Endothelial cell of umbilical vein (primary cell): ENCODE results near the gene ZSCAN32. TPM values are rescaled to one million over a fixed set of nuclear protein-coding genes. Genes with fewer than 3 reads are reported as not detected.

Experiments
- Bru-seq: library from RNA; stranded (reverse); fragments of 400-500 nt; gene quantifications from one replicate; lab custom pipeline; 2021; lab: Mats Ljungman, UMichigan
- BruChase-seq, 2 experiments: library from RNA; stranded (reverse); fragments of 400-500 nt; gene quantifications; one replicate each; lab custom pipeline; 2021; lab: Mats Ljungman, UMichigan
- BruUV-seq: library from RNA; stranded (reverse); fragments of 400-500 nt; replicated peaks from 2 replicates; lab custom pipeline; 2021; lab: Mats Ljungman, UMichigan
- CTCF ChIA-PET: fragments of 300-600, 350-600 bp; sonication (Branson Sonifier 250); formaldehyde crosslinking; loops from one replicate; lab custom pipeline; 2021; ENCODE audit warnings: antibody characterized with exemption, inconsistent platforms; lab: Charles Lee
- POLR2A ChIA-PET: fragments of 300-600, 350-600 bp; sonication (Branson Sonifier 250); formaldehyde crosslinking; loops from one replicate; lab custom pipeline; 2021; ENCODE audit warnings: antibody characterized with exemption, inconsistent platforms; lab: Charles Lee
- DNase-seq: peaks from one replicate; pipeline ENCODE4 v3.0.0-alpha.2; 2011; ENCODE audit warnings: low read depth, low spot score
- FAIRE-seq: peaks from 2 replicates; lab custom pipeline; 2011; peaks lifted over from hg19 to GRCh38; lab: Jason Lieb, UNC
- H2AFZ ChIP-seq: 2 replicates; pipeline ENCODE4 v1.6.0; 2012; ENCODE audit warnings: low read depth, low read length, control low read depth, inconsistent platforms
- H3K27ac ChIP-seq: 2 replicates; pipeline ENCODE4 v1.5.1; 2011; ENCODE audit warnings: low read depth, mild to moderate bottlenecking, control low read depth, low read length, moderate library complexity; ENCODE audit not compliant: insufficient read depth
- H3K27me3 ChIP-seq, 2 experiments: 2 replicates each; pipeline versions ENCODE4 v1.6.0 to v1.6.1; 2011; ENCODE audit warnings: low read length in 2 of 2, mixed read lengths in 1 of 2; ENCODE audit not compliant: control insufficient read depth in 2 of 2, insufficient read depth in 2 of 2
- H3K36me3 ChIP-seq, 2 experiments: 2 replicates in 1 of 2; 3 replicates in 1 of 2; pipeline ENCODE4 v1.5.1; 2011; ENCODE audit warnings: low read length in 2 of 2, mild to moderate bottlenecking in 1 of 2, moderate library complexity in 1 of 2; ENCODE audit not compliant: control insufficient read depth in 2 of 2, insufficient read depth in 2 of 2; ENCODE audit errors: extremely low read depth in 1 of 2
- H3K4me1 ChIP-seq: 3 replicates; pipeline ENCODE4 v1.5.1; 2011; ENCODE audit warnings: mild to moderate bottlenecking, low read length; ENCODE audit not compliant: control insufficient read depth, insufficient read depth; ENCODE audit errors: extremely low read depth
- H3K4me2 ChIP-seq: 2 replicates; pipeline ENCODE4 v1.6.1; 2011; ENCODE audit warnings: low read length, control low read depth, mixed read lengths; ENCODE audit not compliant: insufficient read depth
- H3K4me3 ChIP-seq, 3 experiments: fragments of 200-600 bp in 1 of 3; sonication (generic), shearing (Covaris generic) in 1 of 3; replicated peaks in 1 of 3; 2 replicates each; pipeline ENCODE4 v1.5.1; 2011 to 2016; ENCODE audit warnings: control low read depth in 3 of 3, low read length in 3 of 3, mild to moderate bottlenecking in 2 of 3, inconsistent platforms in 1 of 3, low read depth in 1 of 3, moderate library complexity in 1 of 3; ENCODE audit not compliant: insufficient read depth in 1 of 3
- H3K79me2 ChIP-seq: 2 replicates; pipeline ENCODE4 v1.6.0; 2012; ENCODE audit warnings: low read length, inconsistent platforms; ENCODE audit not compliant: control insufficient read depth, insufficient read depth
- H3K9ac ChIP-seq: replicated peaks from 2 replicates; pipeline ENCODE3; 2011; ENCODE audit warnings: low read length, control low read depth; ENCODE audit not compliant: insufficient read depth; ENCODE audit errors: extremely low read depth
- H3K9me1 ChIP-seq: replicated peaks from 3 replicates; pipeline ENCODE4 v1.6.0; 2011; ENCODE audit warnings: mild to moderate bottlenecking, low read length; ENCODE audit not compliant: control insufficient read depth, insufficient read depth; ENCODE audit errors: extremely low read depth
- H3K9me3 ChIP-seq: replicated peaks from 2 replicates; pipeline ENCODE4 v1.5.1; 2012; ENCODE audit warnings: low read length, inconsistent platforms; ENCODE audit not compliant: control insufficient read depth, insufficient read depth
- H4K20me1 ChIP-seq: replicated peaks from 2 replicates; pipeline ENCODE3; 2011; ENCODE audit warnings: mild to moderate bottlenecking, low read length; ENCODE audit not compliant: control insufficient read depth, insufficient read depth; ENCODE audit errors: extremely low read depth
- CTCF ChIP-seq, 2 donors: IDR thresholded peaks; 1 replicate in 1 of 2; 2 replicates in 1 of 2; pipeline ENCODE4 v1.5.1; 2011; ENCODE audit warnings: low read length in 2 of 2, mild to moderate bottlenecking in 2 of 2, moderate library complexity in 2 of 2, control low read depth in 1 of 2, inconsistent platforms in 1 of 2, low read depth in 1 of 2; ENCODE audit not compliant: insufficient read depth in 1 of 2; ENCODE audit errors: extremely low read depth in 1 of 2
- EZH2 ChIP-seq: IDR thresholded peaks from 2 replicates; pipeline ENCODE4 v1.6.1; 2012; ENCODE audit warnings: borderline replicate concordance, low read depth, mild to moderate bottlenecking, moderate library complexity, low read length, inconsistent platforms; ENCODE audit not compliant: severe bottlenecking
- FOS ChIP-seq: IDR thresholded peaks from 2 replicates; pipeline ENCODE4 v1.6.1; 2011; ENCODE audit warnings: mild to moderate bottlenecking, low read length, moderate library complexity, borderline replicate concordance; ENCODE audit not compliant: insufficient read depth
- MAX ChIP-seq: IDR thresholded peaks from 2 replicates; pipeline ENCODE4 v1.6.1; 2011; ENCODE audit not compliant: insufficient read depth, insufficient read length
- MYC ChIP-seq: IDR thresholded peaks from one replicate; pipeline ENCODE4 v1.6.1; 2011; ENCODE audit warnings: mild to moderate bottlenecking, low read depth, low read length
- POLR2A ChIP-seq: IDR thresholded peaks from 2 replicates; pipeline ENCODE4 v1.6.1; 2012; ENCODE audit warnings: low read depth, mild to moderate bottlenecking, control low read depth, low read length
- POLR2AphosphoS5 ChIP-seq: IDR thresholded peaks from 2 replicates; pipeline ENCODE4 v1.6.1; 2012; ENCODE audit warnings: low read depth, mild to moderate bottlenecking, control low read depth, low read length, moderate library complexity; ENCODE audit not compliant: insufficient read depth
- dilution Hi-C: fragments of 300-500 bp; cut with MboI; formaldehyde crosslinking; loops from one replicate; pipeline ENCODE4 v1.15.0; 2019; ENCODE audit warnings: low sequenced_read_pairs; ENCODE audit not compliant: extremely low pct_ligation_motif_present
- intact Hi-C: fragments of 100-400 bp; cut with micrococcal nuclease; formaldehyde crosslinking; loops from one replicate; pipeline ENCODE4 v1.10.0; 2022
- long read RNA-seq: library from polyadenylated mRNA; stranded (forward); transcript quantifications from one replicate; pipeline ENCODE4 v2.0.0, GENCODE V29; 2021
- polyA minus RNA-seq, 3 experiments: library from RNA; depleted of rRNA, polyadenylated mRNA; stranded (reverse); fragments of >200 nt; gene quantifications; 1 replicate in 1 of 3; 2 replicates in 2 of 3; pipeline ENCODE4 v1.2.3, GENCODE V29; 2011
- polyA plus RNA-seq, 4 experiments: library from polyadenylated mRNA; depleted of rRNA in 3 of 4; stranded (reverse) in 3 of 4; unstranded in 1 of 4; fragments of >200 nt; gene quantifications; 2 replicates each; pipeline versions ENCODE4 v1.2.1 to v1.2.3, GENCODE V29; 2011 to 2012; ENCODE audit warnings: missing spikeins in 1 of 4
- total RNA-seq: library from RNA; stranded (reverse); gene quantifications from 2 replicates; pipeline ENCODE4 v1.2.3, GENCODE V29; 2021

ZSCAN32 gene
- total RNA-seq (10.9 and 13.1 TPM in 2 replicates), polyA plus RNA-seq (8.0 and 9.2 TPM in 2 replicates), polyA minus RNA-seq (10.5 and 10.9 TPM in 2 replicates), Bru-seq, nascent RNA (percentile 56 among the genes with signal in this experiment), BruChase-seq, experiment 1, labeled RNA remaining after a 6-hour chase (percentile 60 among the genes with signal in this experiment), BruChase-seq, experiment 2, labeled RNA remaining after a 2-hour chase (percentile 61 among the genes with signal in this experiment)
- polyA plus RNA-seq (2011; cell fraction: cytosol; rRNA removed): 10.5 and 11.5 TPM in 2 replicates
- polyA plus RNA-seq (2011; cell fraction: nucleus; rRNA removed): 13.5 and 15.7 TPM in 2 replicates
- 7.7 and 10.3 TPM in 2 replicates for polyA plus RNA-seq (2012)
- polyA minus RNA-seq (2011; cell fraction: cytosol; rRNA and poly(A)+ RNA removed): 3.4 TPM
- 3.4 and 5.1 TPM in 2 replicates for polyA minus RNA-seq (2011; cell fraction: nucleus; rRNA and poly(A)+ RNA removed)
- long read RNA-seq, partial matches to known transcripts: 5 of 15 reads
- long read RNA-seq, other reads (novel, unspliced or antisense): 1 of 15 reads

GRCh38 chr16:3400779-3401688 is at the start of gene ZSCAN32, which contains the start of gene ZNF174:
Gene ZSCAN32 (minus strand): TSS chr16:3401004. CDS start chr16:3397557, 3,447 bp downstream.
Gene ZNF174 (plus strand): TSS chr16:3401215. CDS start chr16:3402005, 790 bp downstream.
- Histone ChIP-seq H3K4me2 (peak within 1 kb of the TSS; percentile 90), H3K27ac (peak within 1 kb of the TSS; percentile 42), H3K4me1 (peaks cover 13% of the 10 kb centered on the region), H3K9me1 (no peaks in the 10 kb centered on the region), H2AFZ (peak within 1 kb of the TSS; percentile 77), H3K4me3 (peak within 1 kb of the TSS; percentile 66 to 87 (median 82)), H3K9me3 (no peaks in the 10 kb centered on the region), H4K20me1 (no peaks in the 10 kb centered on the region), H3K79me2 (peaks cover 10% of the 10 kb centered on the region), H3K36me3 (peaks cover 0 to 5% of the 10 kb centered on the region in 2 experiments), H3K9ac (peak within 1 kb of the TSS; percentile 80), H3K27me3 (no peaks in the 10 kb centered on the region)
- DNase-seq: peak; percentile 100
- dilution Hi-C loops: no loop called here
- BruUV-seq: TSS peak; percentile 26
- ChIA-PET POLR2A (interaction anchor here (0.5 to 1.6 kb wide), 4 partner anchors 36 to 118 kb away, joined by 3 to 5 read pairs (median 4); partner anchors contain the start of genes NAA60, ZNF263 and ZNF597), CTCF (interaction anchor here (0.9 to 3.4 kb wide), 7 partner anchors 12 to 250 kb away, joined by 3 to 14 read pairs (median 4); partner anchors contain the start of genes CLUAP1 and OR1F1)
- FAIRE-seq: peak; percentile 99
- TF ChIP-seq FOS: peak; percentile 12
- no peak for TF ChIP-seq EZH2
- no peak for TF ChIP-seq MYC
- no peak for TF ChIP-seq MAX
- TF ChIP-seq POLR2A: peak; percentile 94
- TF ChIP-seq POLR2AphosphoS5: peak; percentile 91
- TF ChIP-seq CTCF (IDR thresholded peaks at IDR 0.05; ENCODE audit: extremely low read depth in 1 of 2, insufficient read depth in 1 of 2, low read depth in 1 of 2, low read length in 2 of 2): peak in 1 of 2 donors; percentile 1
- intact Hi-C loops: loop anchor here (1.0 to 5.0 kb wide), 7 partner anchors 34 to 137 kb away; partner anchors contain the start of genes NAA60, TIGD7, ZNF263 and ZNF597
